Stimulated activated CD4-positive, alpha-beta T cell treated with anti-CD3 and anti-CD28 coated beads, TNF-alpha, amount 100 ng/mL, for 24 hours (primary cell): ENCODE data around the gene CFHR2.

Source experiments
- DNase-seq, 3 experiments: peaks; one replicate each; pipeline ENCODE4 v3.0.0-alpha.2; 2020; ENCODE audit warnings: low read depth in 3 of 3

CFHR2 gene

DNA sequence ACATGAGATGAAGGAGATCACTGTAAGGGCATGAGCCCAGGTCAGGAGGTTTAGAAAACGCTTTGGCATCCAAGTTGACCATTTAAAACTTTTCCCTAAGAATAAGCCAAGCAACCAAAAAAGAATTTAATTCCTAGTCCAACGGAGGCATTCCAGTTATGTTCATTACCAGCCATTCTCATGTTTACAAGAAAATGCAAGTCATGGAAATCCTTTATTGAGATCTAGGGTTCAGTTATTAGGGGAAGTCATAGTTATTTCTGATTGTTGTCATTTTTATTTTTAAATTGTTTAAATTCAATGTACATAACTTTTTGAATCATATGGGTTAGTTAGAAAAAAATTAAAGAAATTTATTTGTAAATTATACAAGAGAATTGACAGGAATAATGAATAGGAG lies 58.3 kb downstream of the CFHR2 start:
- no peak for DNase-seq

DNA sequence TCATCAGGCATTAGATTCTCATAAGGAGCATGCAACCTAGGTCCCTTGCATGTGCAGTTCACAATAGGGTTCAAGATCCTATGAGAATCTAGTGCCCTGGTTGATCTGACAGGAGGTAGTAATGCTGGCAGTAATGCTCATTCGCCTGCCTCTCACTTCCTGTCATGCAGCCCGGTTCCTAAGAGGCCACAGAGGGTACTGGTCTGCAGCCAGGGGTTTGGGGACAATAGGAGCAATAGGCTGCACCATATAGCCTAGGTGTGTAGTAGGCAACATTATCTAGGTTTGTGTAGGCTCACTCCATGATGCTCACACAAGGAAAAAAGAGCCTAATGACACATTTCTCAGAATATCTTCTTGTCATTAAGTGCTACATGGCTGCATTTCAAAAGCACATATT lies 59.6 kb downstream of the CFHR2 start:
- no peak for DNase-seq

GRCh38 chr1:197008861-197009260 lies 65.3 kb downstream of the CFHR2 start:
- no peak for DNase-seq
